ENCODE measurements around the gene DIAPH2.
"Not testable (repeated sequence)": the region's sequence is repeated elsewhere in the genome, so short reads cannot be mapped to it uniquely, and the experiment has no call there.

The DIAPH2 gene

GRCh38 chrX:96835660-96836289, 151.1 kb downstream of the DIAPH2 start:
- DNase-seq (ENCODE audit: low spot score), result no peak

GRCh38 chrX:96837808-96838207, 153.2 kb downstream of the DIAPH2 start:
- DNase-seq (ENCODE audit: low spot score), result no peak
- TF ChIP-seq, protein P1, sequence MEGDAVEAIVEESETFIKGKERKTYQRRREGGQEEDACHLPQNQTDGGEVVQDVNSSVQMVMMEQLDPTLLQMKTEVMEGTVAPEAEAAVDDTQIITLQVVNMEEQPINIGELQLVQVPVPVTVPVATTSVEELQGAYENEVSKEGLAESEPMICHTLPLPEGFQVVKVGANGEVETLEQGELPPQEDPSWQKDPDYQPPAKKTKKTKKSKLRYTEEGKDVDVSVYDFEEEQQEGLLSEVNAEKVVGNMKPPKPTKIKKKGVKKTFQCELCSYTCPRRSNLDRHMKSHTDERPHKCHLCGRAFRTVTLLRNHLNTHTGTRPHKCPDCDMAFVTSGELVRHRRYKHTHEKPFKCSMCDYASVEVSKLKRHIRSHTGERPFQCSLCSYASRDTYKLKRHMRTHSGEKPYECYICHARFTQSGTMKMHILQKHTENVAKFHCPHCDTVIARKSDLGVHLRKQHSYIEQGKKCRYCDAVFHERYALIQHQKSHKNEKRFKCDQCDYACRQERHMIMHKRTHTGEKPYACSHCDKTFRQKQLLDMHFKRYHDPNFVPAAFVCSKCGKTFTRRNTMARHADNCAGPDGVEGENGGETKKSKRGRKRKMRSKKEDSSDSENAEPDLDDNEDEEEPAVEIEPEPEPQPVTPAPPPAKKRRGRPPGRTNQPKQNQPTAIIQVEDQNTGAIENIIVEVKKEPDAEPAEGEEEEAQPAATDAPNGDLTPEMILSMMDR (IDR thresholded peaks at IDR 0.05; ENCODE audit: extremely low read depth, missing control alignments), result no peak

More at GRCh38 chrX:96835660-96836289, 151.1 kb downstream of the DIAPH2 start:
- TF ChIP-seq, protein P1 (IDR thresholded peaks at IDR 0.05; ENCODE audit: extremely low read depth, missing control alignments), result no peak

- TF ChIP-seq, protein P1 (IDR thresholded peaks at IDR 0.05; ENCODE audit: extremely low read depth, missing control alignments), result no peak
- DNase-seq (ENCODE audit: low spot score), result no peak
Measured at GRCh38 chrX:96838537-96838936, 153.9 kb downstream of the DIAPH2 start.

DNA sequence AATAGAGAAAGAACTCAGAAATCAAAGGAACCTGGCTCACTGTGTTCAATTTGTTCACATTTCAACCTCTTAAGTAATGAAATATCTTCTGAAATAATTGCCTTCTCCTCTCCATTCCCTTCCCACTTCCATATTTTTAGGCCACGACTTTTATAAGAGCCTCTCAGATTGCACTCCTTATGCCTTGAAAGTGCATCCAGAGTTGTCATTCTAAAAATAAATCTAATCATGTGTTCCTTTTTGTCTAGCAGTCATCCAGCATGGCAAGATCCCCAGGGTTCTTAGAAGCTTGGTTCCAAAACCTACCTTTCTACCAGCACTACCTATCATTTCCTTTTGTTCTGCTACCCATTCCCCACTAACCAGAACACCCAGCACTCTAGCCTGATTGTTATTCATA, 156.7 kb downstream of the DIAPH2 start:
- DNase-seq (ENCODE audit: low spot score), result no peak
- TF ChIP-seq, protein P1 (IDR thresholded peaks at IDR 0.05; ENCODE audit: extremely low read depth, missing control alignments), result no peak

GRCh38 chrX:96841866-96842265, 157.2 kb downstream of the DIAPH2 start:
- DNase-seq (ENCODE audit: low spot score), result not testable (repeated sequence)

- no peak for DNase-seq (ENCODE audit: low spot score)
- TF ChIP-seq, protein P1 (IDR thresholded peaks at IDR 0.05; ENCODE audit: extremely low read depth, missing control alignments), result no peak
Measured at GRCh38 chrX:96843566-96843965, 158.9 kb downstream of the DIAPH2 start.

- DNase-seq (ENCODE audit: low spot score), result no peak
- TF ChIP-seq, protein P1 (IDR thresholded peaks at IDR 0.05; ENCODE audit: extremely low read depth, missing control alignments), result no peak
Measured at GRCh38 chrX:96846841-96847240, 162.2 kb downstream of the DIAPH2 start.

DNA sequence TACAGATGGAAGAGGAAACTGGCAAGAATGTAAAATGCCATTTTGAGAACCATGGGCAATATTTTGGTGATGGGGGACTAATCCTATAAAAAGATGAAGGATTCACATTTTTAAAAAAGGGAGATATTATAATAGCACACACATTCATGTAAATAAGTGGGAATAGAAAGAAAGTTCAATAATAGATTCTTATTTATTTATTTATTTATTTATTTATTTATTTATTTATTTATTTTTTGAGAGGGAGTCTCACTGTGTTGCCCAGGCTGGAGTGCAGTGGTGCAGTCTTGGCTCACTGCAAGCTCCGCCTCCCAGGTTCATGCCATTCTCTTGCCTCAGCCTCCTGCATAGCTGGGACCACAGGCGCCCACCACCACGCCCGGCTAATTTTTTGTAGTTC, 174.8 kb downstream of the DIAPH2 start:
- not testable (repeated sequence) for DNase-seq (ENCODE audit: low spot score)

Measured in GM20000 (cell line).